ENCODE results near the gene ASB8. TPM values are rescaled to one million over a fixed set of nuclear protein-coding genes. Genes with fewer than 3 reads are reported as not detected.

The ASB8 gene
- total RNA-seq, 1 experiment from 2014 or later: 17.1 TPM

DNA sequence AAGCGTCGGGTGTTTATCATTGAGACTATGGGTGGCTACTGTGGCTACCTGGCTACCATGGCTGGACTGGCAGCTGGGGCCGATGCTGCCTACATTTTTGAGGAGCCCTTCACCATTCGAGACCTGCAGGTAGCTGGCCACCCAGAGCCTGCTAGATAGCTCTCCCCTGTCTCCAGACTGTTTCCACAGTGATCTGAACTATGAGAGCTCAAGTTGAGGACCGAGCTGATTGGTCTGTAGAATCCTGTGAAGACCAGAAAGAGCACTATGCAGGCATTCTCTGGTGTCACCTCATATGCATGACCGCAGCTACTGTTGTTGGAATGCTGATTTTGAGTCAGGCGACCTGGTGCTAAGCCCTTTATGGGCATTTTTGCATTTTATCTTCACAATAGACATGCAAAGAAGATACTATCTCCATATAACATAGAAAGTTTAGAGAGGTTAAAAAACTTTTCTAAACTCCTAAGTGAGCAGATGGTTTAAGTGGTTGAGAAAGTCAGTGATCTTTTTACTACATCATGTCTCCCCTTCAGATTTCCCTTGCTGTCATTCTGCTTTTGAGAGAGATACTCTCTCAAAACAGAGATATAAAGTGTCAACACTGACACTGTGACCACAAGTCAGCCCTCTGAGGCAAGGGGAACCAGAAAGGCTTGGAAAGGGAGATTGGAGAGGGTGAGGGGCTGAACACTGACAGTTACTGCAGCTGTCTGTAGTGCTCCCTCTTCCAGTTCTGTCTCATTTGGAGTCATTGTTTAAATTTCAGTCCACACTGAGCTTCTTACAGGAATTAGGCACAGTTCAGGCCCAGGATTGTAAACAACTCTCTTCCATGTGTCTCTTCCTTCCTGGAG lies 14.3 kb downstream of the ASB8 start:
- TF ChIP-seq, protein P1, sequence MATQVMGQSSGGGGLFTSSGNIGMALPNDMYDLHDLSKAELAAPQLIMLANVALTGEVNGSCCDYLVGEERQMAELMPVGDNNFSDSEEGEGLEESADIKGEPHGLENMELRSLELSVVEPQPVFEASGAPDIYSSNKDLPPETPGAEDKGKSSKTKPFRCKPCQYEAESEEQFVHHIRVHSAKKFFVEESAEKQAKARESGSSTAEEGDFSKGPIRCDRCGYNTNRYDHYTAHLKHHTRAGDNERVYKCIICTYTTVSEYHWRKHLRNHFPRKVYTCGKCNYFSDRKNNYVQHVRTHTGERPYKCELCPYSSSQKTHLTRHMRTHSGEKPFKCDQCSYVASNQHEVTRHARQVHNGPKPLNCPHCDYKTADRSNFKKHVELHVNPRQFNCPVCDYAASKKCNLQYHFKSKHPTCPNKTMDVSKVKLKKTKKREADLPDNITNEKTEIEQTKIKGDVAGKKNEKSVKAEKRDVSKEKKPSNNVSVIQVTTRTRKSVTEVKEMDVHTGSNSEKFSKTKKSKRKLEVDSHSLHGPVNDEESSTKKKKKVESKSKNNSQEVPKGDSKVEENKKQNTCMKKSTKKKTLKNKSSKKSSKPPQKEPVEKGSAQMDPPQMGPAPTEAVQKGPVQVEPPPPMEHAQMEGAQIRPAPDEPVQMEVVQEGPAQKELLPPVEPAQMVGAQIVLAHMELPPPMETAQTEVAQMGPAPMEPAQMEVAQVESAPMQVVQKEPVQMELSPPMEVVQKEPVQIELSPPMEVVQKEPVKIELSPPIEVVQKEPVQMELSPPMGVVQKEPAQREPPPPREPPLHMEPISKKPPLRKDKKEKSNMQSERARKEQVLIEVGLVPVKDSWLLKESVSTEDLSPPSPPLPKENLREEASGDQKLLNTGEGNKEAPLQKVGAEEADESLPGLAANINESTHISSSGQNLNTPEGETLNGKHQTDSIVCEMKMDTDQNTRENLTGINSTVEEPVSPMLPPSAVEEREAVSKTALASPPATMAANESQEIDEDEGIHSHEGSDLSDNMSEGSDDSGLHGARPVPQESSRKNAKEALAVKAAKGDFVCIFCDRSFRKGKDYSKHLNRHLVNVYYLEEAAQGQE (IDR thresholded peaks at IDR 0.05; ENCODE audit: insufficient read depth in 1 of 2, low read depth in 2 of 2, low read length in 1 of 2): no peak
- no peak for TF ChIP-seq POLR2AphosphoS5 (IDR thresholded peaks at IDR 0.05; ENCODE audit: low read depth, low read length)
- TF ChIP-seq, protein P2, sequence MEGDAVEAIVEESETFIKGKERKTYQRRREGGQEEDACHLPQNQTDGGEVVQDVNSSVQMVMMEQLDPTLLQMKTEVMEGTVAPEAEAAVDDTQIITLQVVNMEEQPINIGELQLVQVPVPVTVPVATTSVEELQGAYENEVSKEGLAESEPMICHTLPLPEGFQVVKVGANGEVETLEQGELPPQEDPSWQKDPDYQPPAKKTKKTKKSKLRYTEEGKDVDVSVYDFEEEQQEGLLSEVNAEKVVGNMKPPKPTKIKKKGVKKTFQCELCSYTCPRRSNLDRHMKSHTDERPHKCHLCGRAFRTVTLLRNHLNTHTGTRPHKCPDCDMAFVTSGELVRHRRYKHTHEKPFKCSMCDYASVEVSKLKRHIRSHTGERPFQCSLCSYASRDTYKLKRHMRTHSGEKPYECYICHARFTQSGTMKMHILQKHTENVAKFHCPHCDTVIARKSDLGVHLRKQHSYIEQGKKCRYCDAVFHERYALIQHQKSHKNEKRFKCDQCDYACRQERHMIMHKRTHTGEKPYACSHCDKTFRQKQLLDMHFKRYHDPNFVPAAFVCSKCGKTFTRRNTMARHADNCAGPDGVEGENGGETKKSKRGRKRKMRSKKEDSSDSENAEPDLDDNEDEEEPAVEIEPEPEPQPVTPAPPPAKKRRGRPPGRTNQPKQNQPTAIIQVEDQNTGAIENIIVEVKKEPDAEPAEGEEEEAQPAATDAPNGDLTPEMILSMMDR (IDR thresholded peaks at IDR 0.05): no peak
- TF ChIP-seq SIN3A (IDR thresholded peaks at IDR 0.05; ENCODE audit: borderline replicate concordance, insufficient read depth, low read depth, low read length): no peak
- Histone ChIP-seq H3K27ac (ENCODE audit: low read length) (no peak overlapping the region), H3K4me3 (ENCODE audit: low read depth in 2 of 2, low read length in 2 of 2) (no peak overlapping the region), H3K27me3 (ENCODE audit: control insufficient read depth, insufficient read depth, low read length) (no peaks in the 10 kb centered on the region), H3K4me1 (ENCODE audit: control insufficient read depth, insufficient read depth, low read length) (no peaks in the 10 kb centered on the region), H3K36me3 (ENCODE audit: control insufficient read depth, insufficient read depth, low read length) (peaks cover 2% of the 10 kb centered on the region), H3K9me3 (ENCODE audit: control insufficient read depth, insufficient read depth, low read depth, low read length) (no peaks in the 10 kb centered on the region)
- in situ Hi-C loops (cut with HindIII; ENCODE audit: low pct_unique_long_range_greater_than_20kb, low sequenced_read_pairs): no loop called here
- no peak for ATAC-seq
- intact Hi-C loops (cut with micrococcal nuclease; ENCODE audit: unreplicated experiment): no loop called here
- ChIA-PET POLR2A (no interaction called here), CTCF (no interaction called here)
- no TSS peak for BruUV-seq (replicated peaks)
- DNase-seq (ENCODE audit: low read depth, low spot score): no peak

DNA sequence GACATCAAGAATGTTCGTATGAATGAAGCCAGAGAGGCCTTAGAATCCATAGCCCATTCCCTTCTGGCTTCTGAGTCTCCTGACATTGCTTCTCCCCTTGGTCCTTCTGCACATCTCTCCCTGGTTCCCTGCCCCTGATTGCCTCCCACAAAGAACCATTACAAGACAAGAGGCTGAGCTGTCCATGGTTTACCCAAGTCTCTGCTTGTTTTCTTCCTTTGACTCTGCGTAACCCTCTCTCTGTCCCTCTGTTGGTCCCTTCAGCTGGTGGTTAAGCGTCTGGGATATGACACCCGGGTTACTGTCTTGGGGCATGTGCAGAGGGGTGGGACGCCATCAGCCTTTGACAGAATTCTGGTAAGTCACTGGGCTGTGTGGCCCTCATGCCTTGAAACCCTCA lies 22.3 kb downstream of the ASB8 start:
- Histone ChIP-seq H3K27me3 (ENCODE audit: control insufficient read depth, insufficient read depth, low read length) (no peaks in the 10 kb centered on the region), H3K4me1 (ENCODE audit: control insufficient read depth, insufficient read depth, low read length) (no peaks in the 10 kb centered on the region), H3K27ac (ENCODE audit: low read length) (no peak overlapping the region), H3K4me3 (ENCODE audit: low read depth in 2 of 2, low read length in 2 of 2) (no peak overlapping the region), H3K36me3 (ENCODE audit: control insufficient read depth, insufficient read depth, low read length) (peaks cover 7% of the 10 kb centered on the region), H3K9me3 (ENCODE audit: control insufficient read depth, insufficient read depth, low read depth, low read length) (no peaks in the 10 kb centered on the region)
- DNase-seq (ENCODE audit: low read depth, low spot score) (no peak), ATAC-seq (no peak)
- intact Hi-C loops (cut with micrococcal nuclease; ENCODE audit: unreplicated experiment) (no loop called here), in situ Hi-C loops (cut with HindIII; ENCODE audit: low pct_unique_long_range_greater_than_20kb, low sequenced_read_pairs) (no loop called here)
- no peak for TF ChIP-seq TCF7L2 (IDR thresholded peaks at IDR 0.05; ENCODE audit: low read depth, low read length)
- TF ChIP-seq, protein P1 (IDR thresholded peaks at IDR 0.05; ENCODE audit: insufficient read depth in 1 of 2, low read depth in 2 of 2, low read length in 1 of 2): no peak
- TF ChIP-seq, protein P2 (IDR thresholded peaks at IDR 0.05): no peak
- TF ChIP-seq POLR2AphosphoS5 (IDR thresholded peaks at IDR 0.05; ENCODE audit: low read depth, low read length): no peak
- TF ChIP-seq SIN3A (IDR thresholded peaks at IDR 0.05; ENCODE audit: borderline replicate concordance, insufficient read depth, low read depth, low read length): no peak
- ChIA-PET POLR2A (no interaction called here), CTCF (no interaction called here)
- BruUV-seq (replicated peaks): no TSS peak
